ENCODE measurements around the gene MAZ. TPM values are rescaled to one million over a fixed set of nuclear protein-coding genes. Genes with fewer than 3 reads are reported as not detected.

MAZ gene
- polyA plus RNA-seq, 1 experiment = 172 TPM

GRCh38 chr16:29840240-29840639, 33.9 kb downstream of the MAZ start:
- H3K4me3 ChIP-seq (ENCODE audit: low read depth, low read length) = no peak overlapping the region
- H3K36me3 ChIP-seq (ENCODE audit: control insufficient read depth, insufficient read depth, low read length) = peaks cover 49% of the 10 kb centered on the region
- TF ChIP-seq, protein P1, sequence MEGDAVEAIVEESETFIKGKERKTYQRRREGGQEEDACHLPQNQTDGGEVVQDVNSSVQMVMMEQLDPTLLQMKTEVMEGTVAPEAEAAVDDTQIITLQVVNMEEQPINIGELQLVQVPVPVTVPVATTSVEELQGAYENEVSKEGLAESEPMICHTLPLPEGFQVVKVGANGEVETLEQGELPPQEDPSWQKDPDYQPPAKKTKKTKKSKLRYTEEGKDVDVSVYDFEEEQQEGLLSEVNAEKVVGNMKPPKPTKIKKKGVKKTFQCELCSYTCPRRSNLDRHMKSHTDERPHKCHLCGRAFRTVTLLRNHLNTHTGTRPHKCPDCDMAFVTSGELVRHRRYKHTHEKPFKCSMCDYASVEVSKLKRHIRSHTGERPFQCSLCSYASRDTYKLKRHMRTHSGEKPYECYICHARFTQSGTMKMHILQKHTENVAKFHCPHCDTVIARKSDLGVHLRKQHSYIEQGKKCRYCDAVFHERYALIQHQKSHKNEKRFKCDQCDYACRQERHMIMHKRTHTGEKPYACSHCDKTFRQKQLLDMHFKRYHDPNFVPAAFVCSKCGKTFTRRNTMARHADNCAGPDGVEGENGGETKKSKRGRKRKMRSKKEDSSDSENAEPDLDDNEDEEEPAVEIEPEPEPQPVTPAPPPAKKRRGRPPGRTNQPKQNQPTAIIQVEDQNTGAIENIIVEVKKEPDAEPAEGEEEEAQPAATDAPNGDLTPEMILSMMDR (IDR thresholded peaks at IDR 0.05; ENCODE audit: insufficient read depth, low read depth, low read length) = no peak
- no peak for DNase-seq (ENCODE audit: low read depth)
- ChIA-PET CTCF (no interaction called here), POLR2A (no interaction called here)
- no peaks in the 10 kb centered on the region for H3K27me3 ChIP-seq (ENCODE audit: control insufficient read depth, insufficient read depth, low read length)

- DNase-seq (ENCODE audit: low read depth) = no peak
- ChIA-PET CTCF (interaction anchor here (1.1 kb wide), 1 partner anchor 25 kb away, joined by 3 read pairs; no protein-coding TSS in a partner anchor), POLR2A (no interaction called here)
- TF ChIP-seq, protein P1 (IDR thresholded peaks at IDR 0.05; ENCODE audit: insufficient read depth, low read depth, low read length) = no peak
- no peaks in the 10 kb centered on the region for H3K27me3 ChIP-seq (ENCODE audit: control insufficient read depth, insufficient read depth, low read length)
- H3K4me3 ChIP-seq (ENCODE audit: low read depth, low read length) = no peak overlapping the region
- peaks cover 54% of the 10 kb centered on the region for H3K36me3 ChIP-seq (ENCODE audit: control insufficient read depth, insufficient read depth, low read length)
Observed at GRCh38 chr16:29841631-29842030, 35.3 kb downstream of the MAZ start.

GRCh38 chr16:29842732-29843346, 36.5 kb downstream of the MAZ start:
- CTCF ChIA-PET = no interaction called here
- no peak for DNase-seq (ENCODE audit: low read depth)
- Histone ChIP-seq H3K4me3 (ENCODE audit: low read depth, low read length) (no peak overlapping the region), H3K27me3 (ENCODE audit: control insufficient read depth, insufficient read depth, low read length) (no peaks in the 10 kb centered on the region), H3K36me3 (ENCODE audit: control insufficient read depth, insufficient read depth, low read length) (peaks cover 57% of the 10 kb centered on the region)
- TF ChIP-seq, protein P1 (IDR thresholded peaks at IDR 0.05; ENCODE audit: insufficient read depth, low read depth, low read length) = no peak
- POLR2A ChIA-PET = interaction anchor here (0.5 to 0.6 kb wide), 2 partner anchors 18 to 28 kb away, joined by 6 to 21 read pairs; no protein-coding TSS in a partner anchor

GRCh38 chr16:29843931-29844330, 37.6 kb downstream of the MAZ start:
- H3K36me3 ChIP-seq (ENCODE audit: control insufficient read depth, insufficient read depth, low read length) = peaks cover 57% of the 10 kb centered on the region
- POLR2A ChIA-PET = no interaction called here
- CTCF ChIA-PET = no interaction called here

GRCh38 chr16:29844575-29845331, 38.4 kb downstream of the MAZ start:
- Histone ChIP-seq H3K4me3 (ENCODE audit: low read depth, low read length) (no peak overlapping the region), H3K27me3 (ENCODE audit: control insufficient read depth, insufficient read depth, low read length) (no peaks in the 10 kb centered on the region), H3K36me3 (ENCODE audit: control insufficient read depth, insufficient read depth, low read length) (peaks cover 57% of the 10 kb centered on the region)
- no peak for DNase-seq (ENCODE audit: low read depth)
- ChIA-PET CTCF (no interaction called here), POLR2A (no interaction called here)
- TF ChIP-seq, protein P1 (IDR thresholded peaks at IDR 0.05; ENCODE audit: insufficient read depth, low read depth, low read length) = no peak

More at GRCh38 chr16:29843931-29844330, 37.6 kb downstream of the MAZ start:
- no peak for DNase-seq (ENCODE audit: low read depth)
- TF ChIP-seq, protein P1 (IDR thresholded peaks at IDR 0.05; ENCODE audit: insufficient read depth, low read depth, low read length) = no peak
- no peaks in the 10 kb centered on the region for H3K27me3 ChIP-seq (ENCODE audit: control insufficient read depth, insufficient read depth, low read length)
- no peak overlapping the region for H3K4me3 ChIP-seq (ENCODE audit: low read depth, low read length)

Measured in BJ (cell line).